Neural cell (in vitro differentiated cells): ENCODE results near the gene MRPS22.

Source experiments
- CTCF ChIP-seq: fragments of 450-650 bp; IDR thresholded peaks from 2 replicates; pipeline ENCODE4 v1.5.1; 2014; ENCODE audit warnings: antibody characterized with exemption, mild to moderate bottlenecking, moderate library complexity; ENCODE audit not compliant: poor library complexity, severe bottlenecking
- EP300 ChIP-seq: fragments of 450-650 bp; conservative IDR thresholded peaks from 2 replicates; pipeline ENCODE4 v1.6.1; 2014; ENCODE audit warnings: antibody characterized with exemption, mild to moderate bottlenecking, moderate library complexity; ENCODE audit not compliant: poor library complexity, severe bottlenecking
- EZH2 ChIP-seq: fragments of 200-600, 300-800 bp; shearing (Covaris generic), sonication (generic); IDR thresholded peaks from 2 replicates; pipeline ENCODE4 v1.6.1; 2014; ENCODE audit warnings: antibody characterized with exemption, low read length, borderline replicate concordance, mild to moderate bottlenecking; ENCODE audit not compliant: insufficient read depth, poor library complexity, severe bottlenecking
- RAD21 ChIP-seq: fragments of 450-650 bp; conservative IDR thresholded peaks from 2 replicates; pipeline ENCODE4 v1.6.1; 2014; ENCODE audit warnings: antibody characterized with exemption, mild to moderate bottlenecking, moderate library complexity

- TF ChIP-seq CTCF (no peak), EZH2 (no peak), RAD21 (no peak), EP300 (no peak)
These were observed 20.7 kb downstream of the MRPS22 start for GRCh38 chr3:139364549-139364948.
